HG02943 (cell line): ENCODE results near the gene ETV7.
"Not testable (repeated sequence)": the region's sequence is repeated elsewhere in the genome, so short reads cannot be mapped to it uniquely, and the experiment has no call there.

Experiments used
- ATAC-seq: cut with Tn5 transposase; IDR thresholded peaks from one replicate; pipeline ENCODE4 v1.9.1; 2021; ENCODE audit warnings: mild to moderate bottlenecking, low read depth, moderate library complexity; ENCODE audit not compliant: unreplicated experiment

Gene ETV7

DNA sequence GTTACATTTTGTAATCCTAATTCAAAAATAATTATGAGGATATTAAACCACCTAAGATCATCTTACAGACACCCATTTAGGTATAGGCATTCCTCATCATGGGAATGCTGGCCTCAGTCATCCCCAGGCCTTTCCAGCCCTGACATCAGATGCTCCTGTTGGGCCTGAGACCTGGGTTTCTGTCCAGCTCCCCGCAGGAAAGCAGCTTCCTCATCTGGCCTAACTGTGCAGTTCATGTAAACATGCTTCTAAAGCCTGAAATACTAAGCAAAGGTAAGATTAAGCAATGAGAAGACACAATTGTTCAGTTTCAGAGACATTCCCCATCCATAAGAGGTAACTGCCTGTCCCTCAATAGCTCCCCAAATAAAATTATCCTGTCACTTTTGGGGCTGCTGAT lies 19.0 kb downstream of the ETV7 start:
- no peak for ATAC-seq

GRCh38 chr6:36367743-36368142 lies 19.7 kb downstream of the ETV7 start:
- ATAC-seq: no peak

GRCh38 chr6:36364669-36365479 lies 22.6 kb downstream of the ETV7 start:
- no peak for ATAC-seq

DNA sequence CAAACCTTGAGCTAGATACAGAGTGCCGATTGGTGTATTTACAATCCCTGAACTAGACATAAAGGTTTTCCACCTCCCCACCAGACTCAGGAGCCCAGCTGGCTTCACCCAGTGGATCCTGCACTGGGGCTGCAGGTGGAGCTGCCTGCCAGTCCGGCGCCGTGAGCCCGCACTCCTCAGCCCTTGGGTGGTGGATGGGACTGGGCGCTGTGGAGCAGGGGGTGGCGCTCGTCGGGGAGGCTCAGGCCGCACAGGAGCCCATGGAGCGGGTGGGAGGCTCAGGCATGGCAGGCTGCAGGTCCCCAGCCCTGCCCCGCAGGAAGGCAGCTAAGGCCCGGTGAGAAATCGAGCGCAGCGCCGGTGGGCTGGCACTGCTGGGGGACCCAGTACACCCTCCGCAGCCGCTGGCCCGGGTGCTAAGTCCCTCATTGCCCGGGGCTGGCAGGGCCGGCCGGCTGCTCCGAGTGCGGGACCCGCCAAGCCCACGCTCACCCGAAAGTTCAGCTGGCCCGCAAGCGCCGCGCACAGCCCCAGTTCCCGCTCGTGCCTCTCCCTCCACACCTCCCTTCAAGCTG lies 23.3 kb downstream of the ETV7 start:
- not testable (repeated sequence) for ATAC-seq

DNA sequence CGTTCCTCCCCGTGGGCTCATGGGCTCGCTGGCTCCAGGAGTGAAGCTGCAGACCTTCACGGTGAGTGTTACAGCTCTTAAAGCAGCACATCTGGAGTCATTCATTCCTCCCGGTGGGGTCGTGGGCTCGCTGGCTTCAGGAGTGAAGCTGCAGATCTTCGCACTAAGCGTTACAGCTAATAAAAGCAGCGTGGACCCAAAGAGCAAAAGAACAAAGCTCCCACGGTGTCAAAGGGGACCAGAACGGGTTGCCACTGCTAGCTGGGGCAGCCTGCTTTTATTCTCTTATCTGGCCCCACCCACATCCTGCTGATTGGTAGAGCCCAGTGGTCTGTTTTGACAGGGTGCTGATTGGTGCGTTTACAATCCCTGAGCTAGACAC lies 24.1 kb downstream of the ETV7 start:
- not testable (repeated sequence) for ATAC-seq

- no peak for ATAC-seq
These were observed 24.7 kb downstream of the ETV7 start for GRCh38 chr6:36362551-36363370.

GRCh38 chr6:36361071-36361470 lies 26.4 kb downstream of the ETV7 start:
- no peak for ATAC-seq

DNA sequence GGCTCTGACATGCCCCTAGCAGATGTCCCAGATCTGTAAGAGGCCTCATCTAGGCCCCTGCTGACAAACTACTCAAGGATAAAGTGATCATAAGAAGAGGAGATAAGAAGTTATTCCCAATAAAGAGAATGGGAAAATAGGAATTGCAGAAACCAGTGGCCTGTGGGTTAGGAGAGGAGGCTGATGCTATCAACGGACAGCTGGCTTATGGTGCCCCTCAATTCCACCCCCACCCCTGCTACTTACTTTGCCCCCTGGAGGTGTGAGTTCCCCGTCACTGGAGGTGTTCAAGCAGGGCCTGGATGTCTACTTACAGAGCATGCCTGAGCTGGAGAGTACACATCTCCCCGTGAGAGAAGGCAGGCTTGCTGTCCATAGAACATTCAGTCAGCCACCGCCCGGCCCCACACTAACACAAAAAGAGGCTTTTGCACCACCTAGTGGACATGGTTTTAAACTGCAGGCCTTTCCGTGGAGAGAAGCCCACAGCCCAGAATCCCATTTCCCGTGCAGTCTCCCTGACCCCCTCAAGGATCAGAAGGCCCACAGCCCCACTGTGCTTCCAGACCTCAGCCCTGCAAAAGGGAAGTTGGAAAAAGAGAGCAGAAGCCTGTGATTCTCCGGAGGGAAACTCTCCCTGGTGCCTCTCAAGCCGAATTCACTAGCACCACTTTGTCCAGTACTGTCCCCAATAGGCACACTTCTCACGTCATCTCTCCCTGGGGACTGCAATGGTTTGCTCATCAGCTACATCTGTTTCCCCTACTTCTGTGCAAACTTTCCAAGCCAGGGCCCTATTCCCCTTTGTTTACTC lies 27.0 kb downstream of the ETV7 start:
- ATAC-seq: no peak

GRCh38 chr6:36358226-36358915 lies 29.1 kb downstream of the ETV7 start:
- ATAC-seq: no peak

DNA sequence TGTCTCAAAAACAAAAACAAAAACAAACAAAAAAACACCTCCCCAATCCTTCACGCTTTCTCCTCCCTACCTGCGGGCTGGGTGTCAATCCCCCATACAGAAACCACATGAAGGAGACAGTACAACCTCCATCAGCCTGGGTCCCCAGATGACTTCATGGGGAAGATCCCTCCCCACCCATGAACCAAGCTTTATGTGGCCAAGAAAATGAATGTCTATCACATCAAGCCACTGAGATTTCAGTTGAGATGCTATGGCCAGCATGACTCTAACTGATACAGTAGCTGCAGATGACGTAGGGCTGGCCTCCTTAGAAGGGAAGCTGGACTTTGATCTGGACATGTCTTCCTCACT lies 29.6 kb downstream of the ETV7 start:
- ATAC-seq: no peak

DNA sequence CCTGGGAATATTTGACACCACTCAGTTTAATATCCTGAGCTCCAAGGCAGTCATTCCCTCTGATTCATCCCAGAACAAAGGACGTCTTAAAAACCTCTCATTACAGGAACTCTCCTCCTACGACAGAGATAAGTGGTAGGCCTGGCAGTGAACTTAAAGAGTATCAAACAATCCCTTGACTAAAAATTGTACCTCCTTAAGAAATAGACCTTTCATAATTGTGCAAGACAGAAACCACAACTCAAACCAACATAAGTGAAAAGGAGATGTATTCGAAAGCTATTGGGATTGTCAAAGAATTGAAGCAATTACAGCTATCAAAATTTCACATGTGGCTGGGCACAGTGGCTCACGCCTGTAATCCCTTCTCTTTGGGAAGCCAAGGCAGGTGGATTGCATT lies 31.6 kb downstream of the ETV7 start:
- no peak for ATAC-seq

- no peak for ATAC-seq
These were observed 34.0 kb downstream of the ETV7 start for GRCh38 chr6:36353411-36353915.

DNA sequence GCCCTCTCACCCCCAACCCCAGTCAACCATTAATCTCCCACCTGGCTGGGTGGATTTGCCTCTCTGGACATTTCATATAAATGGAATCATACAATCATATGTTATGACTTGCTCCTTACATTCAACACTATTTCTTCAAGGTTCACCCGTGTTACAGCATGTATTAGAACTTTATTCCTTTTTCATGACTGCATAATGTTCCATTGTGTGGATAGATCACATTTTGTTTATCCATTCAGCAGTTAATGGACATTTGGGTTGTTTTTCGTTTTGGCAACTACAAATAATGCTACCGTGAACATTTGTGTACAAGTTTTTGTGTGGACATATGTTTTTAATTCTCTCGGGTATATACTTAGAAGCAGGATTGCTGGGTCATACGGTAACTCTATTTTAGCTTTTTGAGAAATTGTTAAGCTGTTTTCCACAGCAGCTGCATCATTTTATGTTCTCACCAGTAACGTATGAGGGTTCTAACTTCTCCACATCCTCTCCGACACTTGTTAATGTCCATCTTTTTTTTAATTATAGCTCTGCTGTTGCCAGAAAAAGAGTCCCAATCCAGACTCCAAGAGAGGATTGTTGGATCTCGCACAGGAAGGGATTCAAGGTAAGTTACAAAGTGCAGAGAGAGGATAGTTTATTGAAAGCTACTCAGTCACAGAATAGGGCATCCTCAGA lies 34.9 kb downstream of the ETV7 start:
- no peak for ATAC-seq

DNA sequence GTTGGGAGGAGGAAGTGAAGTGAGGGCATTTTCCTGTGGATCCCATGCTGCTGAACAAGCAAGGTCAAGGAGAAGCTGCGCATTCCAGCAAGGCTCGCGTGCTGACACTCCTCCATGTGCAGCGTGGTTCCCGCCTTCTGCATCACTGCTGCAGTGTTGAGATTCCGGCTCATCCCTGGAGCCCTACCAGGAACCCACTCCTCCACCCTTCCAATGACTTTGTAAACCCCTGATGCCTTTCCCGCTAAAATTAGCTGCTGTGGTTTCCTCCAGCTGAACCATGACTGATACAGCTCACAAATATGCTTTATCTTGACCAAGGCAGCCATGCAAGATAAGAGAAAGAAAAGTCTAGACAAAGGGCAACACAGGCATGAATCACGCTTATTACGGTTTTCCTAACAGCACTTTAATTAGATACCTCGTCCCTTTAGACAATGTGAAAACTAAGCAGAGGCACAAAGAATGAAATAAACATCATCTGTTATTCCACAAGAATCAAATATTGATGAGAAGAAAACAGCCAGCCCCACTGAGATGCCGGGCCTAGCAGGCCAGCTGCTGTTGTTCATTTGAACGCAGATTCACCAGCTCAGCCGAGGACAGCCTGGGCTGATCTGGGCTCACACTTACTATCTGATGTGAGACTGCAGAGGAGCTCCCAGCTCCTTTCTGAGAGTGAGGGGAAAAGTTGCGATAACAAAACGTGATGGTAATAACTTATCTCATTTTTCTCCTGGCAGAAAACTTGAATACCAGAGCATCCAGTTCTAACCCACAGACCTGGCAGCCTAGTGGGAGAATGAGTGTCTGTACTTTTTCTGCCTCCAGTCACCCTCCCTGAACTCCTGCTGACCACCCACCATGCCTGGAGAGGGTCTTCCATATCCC lies 36.5 kb downstream of the ETV7 start:
- ATAC-seq: no peak

DNA sequence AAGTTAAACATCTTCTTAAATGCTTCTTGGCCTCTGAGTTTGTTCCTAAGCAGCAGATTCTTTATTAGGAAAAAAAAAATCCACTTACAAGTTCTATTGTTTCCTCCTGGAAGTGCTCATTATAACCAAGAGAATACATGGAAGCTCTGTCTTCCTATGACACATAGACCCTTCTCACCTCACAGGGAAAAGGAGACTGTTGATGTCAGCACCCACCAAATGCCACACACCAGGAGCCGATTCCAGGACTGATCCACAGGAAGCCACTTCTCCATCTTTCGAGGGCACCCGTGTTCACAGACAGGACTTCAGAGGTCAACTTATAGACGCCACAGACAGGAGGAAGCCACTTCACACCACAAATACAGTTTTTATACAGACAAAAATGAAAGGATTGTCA lies 37.4 kb downstream of the ETV7 start:
- ATAC-seq: no peak

DNA sequence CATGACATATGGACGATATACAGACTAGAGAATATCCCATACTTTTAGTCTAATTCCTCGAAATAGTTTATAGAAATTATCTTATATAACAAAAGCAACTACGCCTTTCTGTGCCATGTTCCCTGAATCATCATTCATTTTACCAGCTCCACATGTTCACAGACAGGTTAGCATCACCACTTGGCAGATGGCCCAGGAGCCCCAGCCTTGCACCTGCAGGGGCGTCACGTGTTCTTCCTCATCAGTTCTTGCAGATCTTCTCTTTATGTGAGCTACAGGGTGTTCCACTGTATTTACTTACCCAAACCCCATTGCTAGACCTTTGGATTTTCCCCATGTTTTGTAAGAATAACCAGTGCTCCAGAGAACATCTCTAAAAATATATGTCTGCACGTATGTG lies 38.2 kb downstream of the ETV7 start:
- no peak for ATAC-seq

DNA sequence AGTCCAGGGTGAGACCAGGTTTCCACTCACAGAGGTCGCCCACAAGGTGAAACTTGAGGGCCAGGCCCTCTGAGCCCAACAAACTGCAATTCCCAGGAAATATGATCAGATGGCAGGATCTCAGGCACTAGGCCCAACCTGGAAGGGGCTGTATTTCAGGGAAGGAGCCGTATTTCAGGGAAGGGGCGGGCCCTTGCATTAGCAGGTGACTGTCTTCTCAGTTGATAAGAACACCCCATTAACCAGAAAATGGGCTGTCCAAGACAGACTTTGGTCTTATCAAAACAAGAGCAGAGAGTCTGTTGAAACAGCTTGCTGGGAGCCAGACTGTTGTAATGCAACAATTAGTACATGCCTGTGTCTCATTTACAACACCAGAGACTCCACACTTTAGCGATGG lies 39.8 kb downstream of the ETV7 start:
- ATAC-seq: no peak

- no peak for ATAC-seq
These were observed 40.8 kb downstream of the ETV7 start for GRCh38 chr6:36346486-36347273.
